Stimulated activated CD4-positive, alpha-beta T cell treated with anti-CD3 and anti-CD28 coated beads, Interleukin-2, amount 100 ng/mL, for 48 hours (primary cell): Measurements from ENCODE around the gene ZFAND3.
A peak's percentile ranks its signal among the peaks of the same experiment; 100 is the strongest.

Experiments used
- DNase-seq, 2 donors: peaks; one replicate each; pipeline ENCODE4 v3.0.0-alpha.2; 2020

Gene ZFAND3

GRCh38 chr6:38054527-38055202 lies 235.1 kb downstream of the ZFAND3 start:
- no peak for DNase-seq

- no peak for DNase-seq
These were observed 235.7 kb downstream of the ZFAND3 start for GRCh38 chr6:38055203-38055589.

GRCh38 chr6:38056361-38056760 lies 236.8 kb downstream of the ZFAND3 start:
- DNase-seq, result no peak

- DNase-seq, result peak; percentile 41 to 44
These were observed 238.5 kb downstream of the ZFAND3 start for GRCh38 chr6:38057994-38058393.

- no peak for DNase-seq
These were observed 242.5 kb downstream of the ZFAND3 start for GRCh38 chr6:38062066-38062465.

- no peak for DNase-seq
These were observed 244.4 kb downstream of the ZFAND3 start for GRCh38 chr6:38063973-38064372.

- no peak for DNase-seq
These were observed 244.9 kb downstream of the ZFAND3 start for GRCh38 chr6:38064431-38064830.

- DNase-seq, result no peak
These were observed 246.3 kb downstream of the ZFAND3 start for GRCh38 chr6:38065734-38066305.

- no peak for DNase-seq
These were observed 247.9 kb downstream of the ZFAND3 start for GRCh38 chr6:38067263-38067980.

- no peak for DNase-seq
These were observed 249.5 kb downstream of the ZFAND3 start for GRCh38 chr6:38068854-38069590.

GRCh38 chr6:38077488-38078030 lies 258.0 kb downstream of the ZFAND3 start:
- DNase-seq, result no peak

- no peak for DNase-seq
These were observed 259.1 kb downstream of the ZFAND3 start for GRCh38 chr6:38078671-38079070.

- no peak for DNase-seq
These were observed 259.6 kb downstream of the ZFAND3 start for GRCh38 chr6:38079107-38079506.

GRCh38 chr6:38079537-38079936 lies 260.0 kb downstream of the ZFAND3 start:
- DNase-seq, result no peak

- no peak for DNase-seq
These were observed 260.8 kb downstream of the ZFAND3 start for GRCh38 chr6:38080360-38080759.

- DNase-seq, result no peak
These were observed 261.4 kb downstream of the ZFAND3 start for GRCh38 chr6:38080889-38081288.

- DNase-seq, result no peak
These were observed 265.5 kb downstream of the ZFAND3 start for GRCh38 chr6:38085031-38085430.

GRCh38 chr6:38086346-38086745 lies 266.8 kb downstream of the ZFAND3 start:
- DNase-seq, result no peak

- no peak for DNase-seq
These were observed 268.5 kb downstream of the ZFAND3 start for GRCh38 chr6:38088010-38088409.

GRCh38 chr6:38088829-38089228 lies 269.3 kb downstream of the ZFAND3 start:
- DNase-seq, result no peak

GRCh38 chr6:38091613-38092012 lies 272.1 kb downstream of the ZFAND3 start:
- no peak for DNase-seq

- DNase-seq, result no peak
These were observed 272.9 kb downstream of the ZFAND3 start for GRCh38 chr6:38092465-38092864.

- no peak for DNase-seq
These were observed 273.4 kb downstream of the ZFAND3 start for GRCh38 chr6:38092964-38093363.
